RCC 7860 (cell line): ENCODE results near the gene CROCC2.

Experiments
- DNase-seq: peaks from one replicate; pipeline ENCODE4 v3.0.0-alpha.2; 2015; ENCODE audit warnings: low spot score
- FAIRE-seq: peaks from 2 replicates; lab custom pipeline; 2012; peaks lifted over from hg19 to GRCh38; lab: Jason Lieb, UNC

The CROCC2 gene

GRCh38 chr2:240919786-240920782 is 13.9 kb downstream of the CROCC2 start:
- DNase-seq (no peak), FAIRE-seq (no peak)

- FAIRE-seq, result no peak
These were observed 14.7 kb downstream of the CROCC2 start for GRCh38 chr2:240920783-240921231.

GRCh38 chr2:240921311-240921994 is 15.3 kb downstream of the CROCC2 start:
- DNase-seq (peak; percentile 59), FAIRE-seq (peak; percentile 38)

More at GRCh38 chr2:240920783-240921231, 14.7 kb downstream of the CROCC2 start:
- no peak for DNase-seq

- no peak for FAIRE-seq
These were observed 15.8 kb downstream of the CROCC2 start for GRCh38 chr2:240921995-240922244.

GRCh38 chr2:240922245-240922981 is 16.3 kb downstream of the CROCC2 start:
- no peak for FAIRE-seq
- no peak for DNase-seq

More at GRCh38 chr2:240921995-240922244, 15.8 kb downstream of the CROCC2 start:
- DNase-seq, result no peak

- DNase-seq, result no peak
- no peak for FAIRE-seq
These were observed 16.9 kb downstream of the CROCC2 start for GRCh38 chr2:240922982-240923537.

GRCh38 chr2:240925191-240925567 is 19.0 kb downstream of the CROCC2 start:
- DNase-seq (no peak), FAIRE-seq (no peak)

- no peak for DNase-seq
- FAIRE-seq, result no peak
These were observed 19.7 kb downstream of the CROCC2 start for GRCh38 chr2:240925568-240926515.

- DNase-seq (no peak), FAIRE-seq (no peak)
These were observed 20.6 kb downstream of the CROCC2 start for GRCh38 chr2:240926516-240927389.

- DNase-seq (no peak), FAIRE-seq (no peak)
These were observed 21.2 kb downstream of the CROCC2 start for GRCh38 chr2:240927390-240927781.

- DNase-seq (no peak), FAIRE-seq (no peak)
These were observed 22.6 kb downstream of the CROCC2 start for GRCh38 chr2:240928476-240929363.

GRCh38 chr2:240929364-240930095 is 23.4 kb downstream of the CROCC2 start:
- FAIRE-seq, result no peak
- DNase-seq, result no peak

- DNase-seq (no peak), FAIRE-seq (no peak)
These were observed 24.0 kb downstream of the CROCC2 start for GRCh38 chr2:240930096-240930630.

- DNase-seq, result no peak
- no peak for FAIRE-seq
These were observed 24.6 kb downstream of the CROCC2 start for GRCh38 chr2:240930631-240931318.

GRCh38 chr2:240931319-240931949 is 25.3 kb downstream of the CROCC2 start:
- DNase-seq (no peak), FAIRE-seq (no peak)
